ENCODE results near the gene COL16A1.
A peak's percentile ranks its signal among the peaks of the same experiment; 100 is the strongest.
"Not testable (repeated sequence)": the region's sequence is repeated elsewhere in the genome, so short reads cannot be mapped to it uniquely, and the experiment has no call there.

The COL16A1 gene

GRCh38 chr1:31732751-31733289, 29.0 kb upstream of the COL16A1 start:
- DNase-seq (ENCODE audit: low spot score): no peak

DNA sequence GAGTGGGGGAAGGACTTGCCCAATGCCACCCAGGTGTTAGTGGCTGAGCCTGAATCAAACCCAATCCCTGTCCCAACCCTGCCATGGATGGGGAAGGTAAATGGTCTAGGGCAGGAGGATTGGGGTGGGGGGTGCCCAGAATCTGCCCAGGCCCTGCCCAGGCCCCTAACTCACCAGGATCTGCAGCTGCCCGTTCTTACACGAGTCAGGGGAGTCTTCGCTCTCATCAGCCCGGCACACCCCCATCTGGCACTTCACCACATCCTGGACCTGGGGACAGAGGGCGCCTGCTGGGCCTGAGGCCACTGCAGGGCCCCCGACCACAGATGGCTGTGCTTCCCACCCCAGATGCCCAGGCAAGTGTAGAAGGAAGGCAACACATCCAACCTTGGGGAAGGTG, 28.5 kb upstream of the COL16A1 start:
- no peak for DNase-seq (ENCODE audit: low spot score)

DNA sequence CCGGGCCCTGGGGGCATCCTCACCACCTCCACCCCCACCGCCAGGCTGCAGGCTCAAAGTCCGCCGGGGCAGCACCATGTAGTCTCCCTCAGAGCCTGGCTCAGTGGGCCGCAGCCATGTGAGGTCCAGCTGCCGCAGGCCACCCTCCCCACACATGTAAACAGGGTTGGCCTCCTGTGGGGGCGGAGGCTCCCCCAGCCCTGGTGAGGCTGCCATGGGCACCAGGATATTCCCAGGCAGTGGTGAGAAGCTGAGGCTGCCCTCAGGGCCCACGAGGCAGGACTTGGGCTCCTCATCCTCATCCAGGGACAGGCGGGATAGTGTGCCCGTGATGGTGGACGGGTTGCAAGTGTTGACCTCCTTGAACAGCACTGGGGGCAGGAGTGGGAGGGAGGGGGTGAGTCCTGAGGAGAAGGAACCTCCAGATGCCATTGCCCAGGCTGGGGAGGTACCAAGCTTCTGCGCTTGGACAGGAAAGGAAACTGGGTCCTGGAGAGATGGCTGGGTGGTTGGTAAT, 27.3 kb upstream of the COL16A1 start:
- DNase-seq (ENCODE audit: low spot score): no peak

DNA sequence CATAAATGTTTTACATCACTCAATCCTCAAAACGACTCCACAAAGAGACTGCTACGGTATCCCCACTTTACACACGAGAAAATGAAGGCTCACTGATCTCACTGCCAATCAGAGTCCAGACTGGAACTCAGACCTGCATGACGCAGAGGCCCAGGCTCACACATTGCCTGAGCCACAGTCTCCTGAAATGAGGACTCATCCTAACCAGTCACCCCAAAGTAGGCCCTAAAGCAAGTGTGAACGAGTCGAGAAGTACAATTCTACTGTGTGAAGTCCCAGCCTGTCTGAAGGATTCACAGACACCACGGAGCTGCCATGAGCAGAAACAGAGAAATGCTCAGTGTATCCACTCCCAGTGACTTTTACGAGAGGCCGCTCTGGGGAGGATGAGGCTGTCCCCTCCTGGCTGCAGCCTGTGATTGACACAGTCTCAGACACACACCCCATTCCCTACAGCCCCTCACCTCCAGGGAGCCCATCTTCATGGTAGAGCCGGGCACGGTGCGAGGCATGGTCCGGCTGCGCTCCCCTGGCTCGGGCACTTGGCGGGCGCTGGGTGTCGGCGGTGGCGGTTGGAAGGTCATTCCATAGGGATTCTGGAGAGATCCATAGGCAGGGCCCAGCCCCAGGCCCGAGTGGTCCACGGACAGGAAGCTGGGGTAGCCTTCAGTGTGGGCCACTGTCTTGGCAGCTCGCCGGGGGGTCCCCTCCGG, 26.7 kb upstream of the COL16A1 start:
- DNase-seq (ENCODE audit: low spot score): no peak

GRCh38 chr1:31727849-31728248, 24.0 kb upstream of the COL16A1 start:
- no peak for DNase-seq (ENCODE audit: low spot score)

DNA sequence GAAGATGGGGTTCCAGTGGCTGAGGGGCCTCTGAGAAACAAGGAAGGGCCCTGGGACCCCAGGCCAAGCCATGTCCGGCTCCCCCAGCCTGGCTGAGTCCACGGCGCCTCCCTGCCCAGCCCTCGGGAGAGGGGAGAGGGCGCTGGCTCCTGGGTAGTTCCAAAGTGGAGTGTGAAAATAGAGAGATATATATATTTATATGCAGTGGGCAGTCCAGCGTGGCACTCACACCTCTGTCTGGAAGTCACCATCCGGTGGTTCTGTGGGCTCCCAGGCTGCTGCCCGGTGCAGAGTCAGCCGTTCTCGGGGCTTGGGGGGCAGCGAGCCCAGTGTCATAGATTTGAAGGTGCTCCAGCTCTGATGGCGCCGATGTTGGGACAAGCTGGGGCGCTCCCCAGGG, 23.4 kb upstream of the COL16A1 start:
- DNase-seq (ENCODE audit: low spot score): no peak

DNA sequence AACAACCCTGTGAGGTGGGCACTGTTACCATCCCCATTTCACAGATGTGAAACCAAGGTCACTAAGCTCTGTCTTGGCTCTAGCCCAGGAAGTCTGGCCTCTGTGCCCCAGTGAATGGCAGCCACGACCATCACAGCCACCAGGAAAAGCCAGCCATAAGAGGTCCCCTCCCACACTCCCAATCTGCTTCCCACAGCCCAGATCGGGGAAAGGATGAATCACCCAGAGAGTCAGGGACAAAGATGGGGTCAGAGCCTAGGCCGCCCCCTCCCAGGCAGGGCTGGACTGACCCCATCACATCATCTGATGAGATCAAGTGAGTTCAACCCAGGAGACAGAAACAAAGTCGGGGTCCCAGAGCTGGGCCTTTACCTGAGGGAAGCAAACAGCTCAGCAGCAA, 22.9 kb upstream of the COL16A1 start:
- DNase-seq (ENCODE audit: low spot score): no peak

GRCh38 chr1:31725777-31726535, 22.1 kb upstream of the COL16A1 start:
- no peak for DNase-seq (ENCODE audit: low spot score)

GRCh38 chr1:31725134-31725533, 21.3 kb upstream of the COL16A1 start:
- DNase-seq (ENCODE audit: low spot score): no peak

DNA sequence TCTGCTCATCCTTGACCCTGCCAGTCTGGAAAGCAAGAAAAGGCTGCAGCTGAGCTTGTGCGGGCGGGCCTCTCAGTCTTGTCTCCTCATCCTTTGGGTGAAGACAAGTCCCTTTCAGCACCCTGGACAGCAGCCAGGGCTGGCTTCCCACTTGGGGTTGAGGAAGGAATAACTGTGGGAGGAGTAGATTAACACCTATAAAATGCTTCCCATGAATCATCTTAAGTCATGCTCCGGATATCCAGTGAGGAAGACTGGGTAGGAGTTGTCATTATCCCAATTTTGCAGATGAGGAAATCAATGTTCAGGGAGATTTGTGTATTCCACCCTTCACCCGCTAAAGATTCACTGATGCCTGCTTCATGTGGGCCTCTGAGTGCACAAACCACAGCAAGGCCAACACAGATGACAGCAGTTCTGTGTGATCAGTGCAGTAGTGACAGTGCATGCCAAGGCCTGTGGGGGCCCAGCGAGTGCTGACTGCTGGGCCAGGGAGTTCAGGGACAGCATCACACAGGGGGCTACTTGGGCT, 20.1 kb upstream of the COL16A1 start:
- peak; percentile 48 for DNase-seq (ENCODE audit: low spot score)

DNA sequence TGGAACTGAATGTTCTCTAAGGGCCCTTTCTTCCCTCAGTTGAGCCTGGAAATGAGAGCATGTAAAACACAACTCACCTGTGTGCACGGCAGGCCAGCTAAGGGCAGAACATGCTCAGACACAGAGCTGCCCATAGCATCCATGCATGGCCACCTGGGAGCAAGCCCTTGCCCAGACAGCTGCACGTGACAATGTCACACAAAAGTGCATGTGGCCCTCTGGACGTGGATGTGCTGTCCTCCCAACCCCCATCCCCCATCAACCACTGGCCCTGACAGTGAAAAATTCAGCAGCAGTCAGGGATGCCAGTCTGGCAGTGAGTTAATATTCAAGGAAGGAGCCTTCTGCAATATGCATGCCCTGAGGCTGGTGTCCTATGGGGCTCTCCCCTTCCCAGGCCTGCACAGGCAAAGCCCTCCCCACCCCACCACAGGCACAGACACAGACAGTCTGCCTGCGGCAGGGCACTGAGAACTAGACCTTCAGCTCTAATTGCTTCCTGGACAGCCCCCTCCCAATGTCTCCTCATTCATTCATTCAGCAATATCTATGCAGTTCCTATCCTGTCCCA, 14.6 kb upstream of the COL16A1 start:
- DNase-seq (ENCODE audit: low spot score): no peak

DNA sequence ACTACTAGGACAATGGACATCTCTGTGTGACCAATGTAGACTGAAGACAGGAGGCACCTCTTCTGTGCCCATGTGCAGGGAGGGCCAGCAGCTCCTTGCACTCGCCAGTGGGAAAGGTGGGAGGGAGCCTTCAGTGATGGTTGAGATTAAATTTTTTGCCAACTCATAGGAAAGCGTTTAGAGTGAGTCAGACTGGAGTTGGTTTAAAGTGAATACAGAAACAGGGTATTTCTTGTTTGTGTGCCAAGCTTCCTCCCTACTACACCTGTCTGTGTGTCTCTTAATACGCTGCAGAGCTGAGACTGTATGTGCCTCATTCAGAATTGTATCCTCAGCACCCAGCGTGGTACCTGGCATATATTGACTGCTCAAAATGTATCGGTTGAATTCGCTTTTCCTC, 13.5 kb upstream of the COL16A1 start:
- no peak for DNase-seq (ENCODE audit: low spot score)

GRCh38 chr1:31715873-31716220, 12.0 kb upstream of the COL16A1 start:
- no peak for DNase-seq (ENCODE audit: low spot score)

GRCh38 chr1:31715087-31715872, 11.5 kb upstream of the COL16A1 start:
- peak; percentile 74 for DNase-seq (ENCODE audit: low spot score)

GRCh38 chr1:31714442-31715086, 10.7 kb upstream of the COL16A1 start:
- DNase-seq (ENCODE audit: low spot score): no peak

GRCh38 chr1:31712630-31713029, 8.8 kb upstream of the COL16A1 start:
- no peak for DNase-seq (ENCODE audit: low spot score)

DNA sequence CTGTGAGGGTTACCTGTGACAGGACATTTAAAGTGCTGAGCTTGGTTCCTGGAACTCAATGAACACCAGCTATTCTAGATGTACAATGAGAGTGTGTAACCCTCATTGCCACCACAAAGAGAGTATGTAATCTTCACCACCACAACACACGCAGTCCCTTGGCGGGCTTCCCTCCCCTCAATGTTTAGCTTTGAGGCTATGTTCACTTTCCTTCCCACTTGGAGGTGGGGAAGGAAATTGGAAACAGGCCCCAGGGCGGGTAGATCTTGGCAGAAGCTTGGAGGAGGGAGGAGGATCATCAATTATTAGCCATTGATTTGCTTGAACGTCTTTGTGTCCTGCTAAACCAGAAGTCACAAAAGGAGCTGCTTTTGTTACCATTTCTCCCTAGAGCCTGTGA, 8.3 kb upstream of the COL16A1 start:
- DNase-seq (ENCODE audit: low spot score): no peak

GRCh38 chr1:31708324-31708723, 4.5 kb upstream of the COL16A1 start:
- DNase-seq (ENCODE audit: low spot score): no peak

DNA sequence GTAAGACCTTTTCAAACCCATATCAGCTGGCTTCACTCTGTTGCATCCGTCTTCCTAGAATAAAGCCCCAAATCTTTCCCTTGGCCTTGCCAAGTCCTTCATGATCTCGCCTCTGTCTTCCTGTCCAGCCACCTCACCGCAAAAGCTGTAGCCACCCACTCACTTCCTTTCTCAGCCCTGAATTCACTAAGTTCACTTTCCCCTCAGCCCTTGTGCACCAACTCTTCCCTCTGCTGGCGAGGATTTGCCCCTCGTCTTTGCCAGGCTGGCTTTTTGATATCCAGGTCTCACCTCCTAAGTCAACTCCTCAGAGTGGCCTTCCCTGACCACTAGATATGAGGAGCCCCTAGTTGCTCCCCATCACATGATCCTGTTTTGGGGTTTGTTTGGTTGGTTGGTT, 3.9 kb upstream of the COL16A1 start:
- no peak for DNase-seq (ENCODE audit: low spot score)

DNA sequence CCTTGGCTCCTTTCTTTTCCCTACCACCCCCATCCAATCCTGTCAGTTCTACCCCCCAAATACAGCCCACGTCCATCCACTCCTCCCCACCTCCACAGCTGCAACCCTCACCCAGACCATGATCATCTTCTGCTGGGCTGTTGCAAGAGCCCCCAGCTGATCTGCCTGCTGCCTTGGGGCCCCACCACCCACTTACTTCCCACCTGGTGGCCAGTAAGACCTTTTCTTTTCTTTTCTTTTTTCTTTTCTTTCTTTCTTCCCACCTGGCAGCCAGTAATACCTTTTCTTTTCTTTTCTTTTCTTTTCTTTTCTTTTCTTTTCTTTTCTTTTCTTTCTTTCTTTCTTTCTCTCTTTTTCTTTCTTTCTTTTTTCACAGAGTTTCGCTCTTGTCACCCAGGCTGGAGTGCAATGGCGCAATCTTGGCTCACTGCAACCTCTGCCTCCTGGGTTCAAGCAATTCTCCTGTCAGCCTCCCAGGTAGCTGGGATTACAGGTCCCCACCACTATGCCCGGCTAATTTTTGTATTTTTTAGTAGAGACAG, 3.3 kb upstream of the COL16A1 start:
- DNase-seq (ENCODE audit: low spot score): not testable (repeated sequence)

Data from pons (tissue), 1 donor.